T-helper 1 cell treated with Interleukin-12 subunit alpha and Interleukin-12 subunit beta and Interleukin-4 antibody, amounts not matched to agents 30 μg/mL and 1 μg/mL, for 36 hours (primary cell): Measurements from ENCODE around the gene EVC.
"Not testable (repeated sequence)": the region's sequence is repeated elsewhere in the genome, so short reads cannot be mapped to it uniquely, and the experiment has no call there.

ENCODE experiments used
- H3K27ac Mint-ChIP-seq: one replicate; pipeline ENCODE4 v1.8.0; 2021; ENCODE audit warnings: mild to moderate bottlenecking, mixed read lengths
- H3K27me3 Mint-ChIP-seq: one replicate; pipeline ENCODE4 v1.8.0; 2021; ENCODE audit warnings: low read depth, mixed read lengths
- H3K36me3 Mint-ChIP-seq: one replicate; pipeline ENCODE4 v1.8.0; 2021; ENCODE audit warnings: low read depth, mixed read lengths
- H3K4me1 Mint-ChIP-seq: one replicate; pipeline ENCODE4 v1.8.0; 2021; ENCODE audit warnings: low read depth, mixed read lengths
- H3K4me3 Mint-ChIP-seq: one replicate; pipeline ENCODE4 v1.8.0; 2021; ENCODE audit warnings: mild to moderate bottlenecking, moderate library complexity, mixed read lengths
- H3K9me3 Mint-ChIP-seq: one replicate; pipeline ENCODE4 v1.8.0; 2021; ENCODE audit warnings: mixed read lengths

The EVC gene

DNA sequence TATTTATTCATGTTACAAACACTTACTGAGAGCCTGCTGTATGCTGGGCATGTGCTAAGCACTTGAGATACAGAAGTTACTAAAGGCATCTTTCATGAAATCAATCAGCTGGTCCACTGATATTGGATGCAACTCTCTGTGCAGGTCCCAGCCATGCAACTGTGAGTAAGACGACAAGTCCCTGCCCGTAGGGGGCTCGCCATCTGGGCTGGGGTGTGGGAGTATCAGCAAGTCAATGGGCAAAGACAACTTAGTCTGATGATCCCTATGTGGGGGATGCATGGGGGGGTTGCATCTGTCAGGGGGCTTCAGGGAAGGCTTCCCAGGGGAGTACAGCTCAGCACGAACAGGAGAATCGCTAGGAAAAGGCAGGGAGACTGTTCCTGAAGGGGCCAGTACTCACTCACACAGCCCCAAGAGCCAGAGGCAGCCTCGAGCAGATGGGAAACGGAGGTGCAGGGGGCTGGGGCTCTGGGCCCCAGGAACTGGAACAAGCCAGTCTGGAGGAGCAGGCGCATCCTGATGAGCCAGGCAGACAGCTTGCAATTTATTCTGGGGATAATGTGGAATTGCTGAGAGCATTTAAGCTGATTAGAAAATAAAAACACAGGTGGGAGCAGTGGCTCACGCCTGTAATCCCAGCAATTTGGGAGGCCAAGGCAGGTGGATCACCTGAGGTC is 141.7 kb downstream of the EVC start:
- no peaks in the 10 kb centered on the region for H3K9me3 Mint-ChIP-seq
- H3K4me3 Mint-ChIP-seq = no peak overlapping the region
- H3K27ac Mint-ChIP-seq = no peak overlapping the region
- H3K36me3 Mint-ChIP-seq = no peaks in the 10 kb centered on the region
- H3K27me3 Mint-ChIP-seq = peaks cover 5% of the 10 kb centered on the region
- H3K4me1 Mint-ChIP-seq = no peaks in the 10 kb centered on the region

DNA sequence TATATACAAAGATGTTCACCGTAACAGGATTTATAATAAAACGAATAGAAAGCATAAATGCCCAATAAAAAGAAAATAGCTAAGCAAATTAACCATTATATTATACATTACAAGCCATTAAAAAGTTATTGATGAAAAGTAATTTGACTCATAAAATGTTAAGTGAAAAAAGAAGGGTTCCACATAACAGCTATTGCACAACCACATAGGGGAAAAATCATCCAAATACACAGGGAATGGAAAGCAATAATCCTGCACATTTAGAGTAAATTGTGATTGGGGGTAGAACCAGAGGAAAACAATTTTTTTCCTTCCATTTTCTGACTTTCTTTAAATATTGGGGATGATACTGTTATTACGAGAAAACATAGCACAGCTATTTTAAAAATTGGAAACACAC is 143.9 kb downstream of the EVC start:
- Mint-ChIP-seq H3K36me3 (no peaks in the 10 kb centered on the region), H3K9me3 (no peaks in the 10 kb centered on the region), H3K27ac (no peak overlapping the region), H3K4me3 (no peak overlapping the region), H3K4me1 (no peaks in the 10 kb centered on the region), H3K27me3 (no peaks in the 10 kb centered on the region)

DNA sequence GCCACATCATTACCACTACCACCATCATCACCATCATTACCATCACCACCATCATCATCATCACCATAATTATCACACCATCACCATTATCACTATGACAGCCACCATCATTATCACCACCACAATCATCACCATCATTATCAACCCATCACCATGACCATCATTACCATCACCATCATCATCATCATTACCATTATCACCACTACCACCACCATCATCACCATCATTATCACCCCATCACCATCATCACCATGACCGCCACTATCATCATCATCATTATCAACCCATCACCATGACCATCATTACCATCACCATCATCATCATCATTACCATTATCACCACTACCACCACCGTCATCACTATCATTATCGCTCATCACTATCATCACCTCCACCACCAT is 145.4 kb downstream of the EVC start:
- not testable (repeated sequence) for H3K4me1 Mint-ChIP-seq, H3K9me3 Mint-ChIP-seq

DNA sequence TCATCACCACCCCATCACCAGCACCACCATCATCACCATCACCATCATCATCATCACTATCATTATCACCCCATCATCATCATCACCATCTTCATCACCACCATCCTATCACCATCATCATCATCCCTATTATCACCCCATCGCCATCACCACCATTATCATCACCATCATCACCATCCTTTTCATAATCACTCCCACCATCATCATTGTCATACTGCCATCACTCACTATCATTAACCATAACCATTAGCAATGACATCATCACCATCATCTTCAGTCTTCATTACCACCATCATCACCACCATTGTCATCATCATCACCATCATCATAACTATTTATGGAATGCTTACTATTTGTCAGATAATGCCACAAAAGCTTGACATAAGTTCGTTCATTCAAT is 146.2 kb downstream of the EVC start:
- H3K27ac Mint-ChIP-seq = no peak overlapping the region
- H3K4me1 Mint-ChIP-seq = no peaks in the 10 kb centered on the region
- H3K9me3 Mint-ChIP-seq = no peaks in the 10 kb centered on the region
- H3K4me3 Mint-ChIP-seq = no peak overlapping the region
- no peaks in the 10 kb centered on the region for H3K36me3 Mint-ChIP-seq
- no peaks in the 10 kb centered on the region for H3K27me3 Mint-ChIP-seq

More for the DNA sequence above, 145.4 kb downstream of the EVC start:
- not testable (repeated sequence) for H3K27me3 Mint-ChIP-seq, H3K27ac Mint-ChIP-seq, H3K4me3 Mint-ChIP-seq, H3K36me3 Mint-ChIP-seq

DNA sequence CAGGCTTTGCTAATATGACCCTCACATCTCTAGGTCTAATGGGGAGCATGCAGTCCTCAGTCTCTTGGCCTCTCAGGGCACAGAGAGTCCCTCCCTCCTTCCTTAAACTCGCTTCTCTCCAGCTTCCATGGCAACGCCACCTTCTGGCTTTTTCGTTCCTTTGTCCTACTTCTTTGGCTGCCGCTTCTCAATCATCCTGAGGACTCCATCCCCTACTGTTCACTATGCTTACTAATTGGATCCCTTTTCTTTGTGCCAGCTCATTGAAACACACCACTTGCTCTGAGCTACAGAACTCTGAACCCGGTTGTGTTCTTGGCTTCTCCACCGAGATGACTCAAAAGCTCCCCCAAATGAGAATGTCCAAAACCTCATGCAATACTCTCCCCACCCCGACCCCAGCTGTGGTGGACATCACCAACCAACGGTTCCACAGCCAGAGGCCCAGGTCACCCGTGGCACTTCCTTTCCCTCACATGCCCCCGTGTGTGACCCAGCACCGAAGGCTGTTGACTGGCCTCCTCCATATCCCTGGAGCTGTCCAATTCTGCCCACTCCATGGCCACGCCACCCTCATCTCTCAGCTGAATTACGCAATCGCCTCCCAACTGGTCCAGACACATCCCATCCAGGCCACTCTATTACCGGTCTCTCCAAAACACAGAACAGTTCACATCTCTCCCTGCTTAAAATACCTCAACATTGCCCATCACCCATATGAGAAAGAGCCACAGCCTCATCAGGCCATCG is 147.2 kb downstream of the EVC start:
- no peaks in the 10 kb centered on the region for H3K36me3 Mint-ChIP-seq
- H3K9me3 Mint-ChIP-seq = no peaks in the 10 kb centered on the region
- H3K4me3 Mint-ChIP-seq = no peak overlapping the region

DNA sequence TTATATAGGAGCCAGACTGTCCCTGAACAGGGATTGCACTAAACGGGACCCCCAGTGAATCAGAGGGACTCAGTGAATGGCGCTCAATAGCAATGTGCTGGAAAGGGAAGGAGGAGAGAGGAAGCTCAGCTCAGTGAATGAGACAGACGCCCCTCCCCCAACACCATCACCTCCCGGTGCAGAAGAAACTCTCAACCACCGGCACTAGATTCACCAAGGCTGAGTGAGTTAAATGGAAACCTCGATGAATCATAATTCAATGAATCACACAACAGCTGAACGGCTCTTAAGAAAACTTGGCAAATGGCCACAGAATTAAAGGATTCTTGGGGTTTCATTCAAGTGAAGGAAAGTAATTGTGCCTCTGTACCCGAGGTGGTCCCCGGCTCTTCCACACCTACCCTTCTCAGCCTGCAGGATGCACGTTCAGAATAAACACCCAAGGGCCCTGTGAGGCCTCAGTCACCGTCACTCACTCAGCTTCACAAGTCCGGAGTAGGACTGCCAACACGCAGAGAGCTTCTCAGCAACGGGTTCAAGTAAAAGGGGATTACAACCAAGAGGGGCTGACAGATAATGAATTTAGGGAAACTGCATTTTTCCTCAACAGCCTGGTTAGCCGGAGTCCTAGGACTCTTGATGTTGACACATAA is 152.6 kb downstream of the EVC start:
- peaks cover 34% of the 10 kb centered on the region for H3K4me1 Mint-ChIP-seq
- no peaks in the 10 kb centered on the region for H3K9me3 Mint-ChIP-seq
- H3K27me3 Mint-ChIP-seq = peaks cover 10% of the 10 kb centered on the region
- no peaks in the 10 kb centered on the region for H3K36me3 Mint-ChIP-seq
- H3K4me3 Mint-ChIP-seq = no peak overlapping the region
- H3K27ac Mint-ChIP-seq = peak overlapping the region; percentile 34

More for the DNA sequence above, 147.2 kb downstream of the EVC start:
- Mint-ChIP-seq H3K27me3 (no peaks in the 10 kb centered on the region), H3K4me1 (peaks cover 1% of the 10 kb centered on the region), H3K27ac (no peak overlapping the region)
